Kasumi-1 (cell line): Measurements from ENCODE around the gene FCGR3B.
"Not testable (repeated sequence)": the region's sequence is repeated elsewhere in the genome, so short reads cannot be mapped to it uniquely, and the experiment has no call there.

Source experiments
- DNase-seq, 2 experiments: peaks; one replicate each; lab custom pipeline; 2025; lab: John Stamatoyannopoulos, UW

Gene FCGR3B

GRCh38 chr1:161631076-161631475, at the start of gene FCGR3B:
Gene FCGR3B (minus strand): TSS chr1:161631176. CDS start chr1:161631094, 82 bp downstream.
- DNase-seq, result no peak

GRCh38 chr1:161678500-161678899, 47.5 kb upstream of the FCGR3B start:
- DNase-seq, result no peak

GRCh38 chr1:161676958-161677689, 46.1 kb upstream of the FCGR3B start:
- DNase-seq, result no peak

- DNase-seq, result no peak
These were observed 45.5 kb upstream of the FCGR3B start for GRCh38 chr1:161676441-161676840.

- not testable (repeated sequence) for DNase-seq
These were observed 43.9 kb upstream of the FCGR3B start for GRCh38 chr1:161674908-161675307.

GRCh38 chr1:161674447-161674846, 43.5 kb upstream of the FCGR3B start:
- DNase-seq, result not testable (repeated sequence)

GRCh38 chr1:161673437-161673836, 42.5 kb upstream of the FCGR3B start:
- not testable (repeated sequence) for DNase-seq

GRCh38 chr1:161671045-161672020, 40.4 kb upstream of the FCGR3B start:
- not testable (repeated sequence) for DNase-seq

GRCh38 chr1:161664689-161665088, 33.7 kb upstream of the FCGR3B start:
- not testable (repeated sequence) for DNase-seq

GRCh38 chr1:161663569-161663968, 32.6 kb upstream of the FCGR3B start:
- not testable (repeated sequence) for DNase-seq

- not testable (repeated sequence) for DNase-seq
These were observed 31.8 kb upstream of the FCGR3B start, which contains the start of gene FCGR2B for GRCh38 chr1:161662684-161663339. Gene FCGR2B (plus strand): TSS chr1:161663143. CDS start chr1:161663242, 99 bp downstream.

GRCh38 chr1:161661660-161662311, 30.8 kb upstream of the FCGR3B start:
- DNase-seq, result not testable (repeated sequence)

- DNase-seq, result not testable (repeated sequence)
These were observed 27.5 kb upstream of the FCGR3B start for GRCh38 chr1:161658524-161658923.

- not testable (repeated sequence) for DNase-seq
These were observed 23.0 kb upstream of the FCGR3B start for GRCh38 chr1:161653971-161654370.

- not testable (repeated sequence) for DNase-seq
These were observed 22.6 kb upstream of the FCGR3B start for GRCh38 chr1:161653541-161653940.

- DNase-seq, result peak; percentile 33 to 36
These were observed 16.8 kb upstream of the FCGR3B start for GRCh38 chr1:161647507-161648360.

- DNase-seq, result not testable (repeated sequence)
These were observed 13.9 kb upstream of the FCGR3B start for GRCh38 chr1:161644855-161645254.

GRCh38 chr1:161643481-161644208, 12.7 kb upstream of the FCGR3B start:
- not testable (repeated sequence) for DNase-seq

- peak; percentile 30 to 56 for DNase-seq
These were observed 11.7 kb upstream of the FCGR3B start for GRCh38 chr1:161642697-161643096.

GRCh38 chr1:161639203-161639602, 8.2 kb upstream of the FCGR3B start:
- not testable (repeated sequence) for DNase-seq
